OCI-LY1 (cell line): ENCODE results near the gene LHX8.

Experiments used
- EZH2 ChIP-seq: fragments of 200-600 bp; sonication (generic), shearing (Covaris generic); IDR thresholded peaks from 2 replicates; pipeline ENCODE4 v1.8.0; 2017; ENCODE audit warnings: borderline replicate concordance, mixed run types, mild to moderate bottlenecking, antibody characterized with exemption, low read length, moderate library complexity, mixed read lengths
- TF ChIP-seq, protein P1 (sequence below): fragments of 200-600 bp; sonication (generic), shearing (Covaris generic); IDR thresholded peaks from 2 replicates; pipeline ENCODE4 v1.5.1; 2017; ENCODE audit warnings: mild to moderate bottlenecking, antibody characterized with exemption, low read length, moderate library complexity, mixed read lengths

DNA sequence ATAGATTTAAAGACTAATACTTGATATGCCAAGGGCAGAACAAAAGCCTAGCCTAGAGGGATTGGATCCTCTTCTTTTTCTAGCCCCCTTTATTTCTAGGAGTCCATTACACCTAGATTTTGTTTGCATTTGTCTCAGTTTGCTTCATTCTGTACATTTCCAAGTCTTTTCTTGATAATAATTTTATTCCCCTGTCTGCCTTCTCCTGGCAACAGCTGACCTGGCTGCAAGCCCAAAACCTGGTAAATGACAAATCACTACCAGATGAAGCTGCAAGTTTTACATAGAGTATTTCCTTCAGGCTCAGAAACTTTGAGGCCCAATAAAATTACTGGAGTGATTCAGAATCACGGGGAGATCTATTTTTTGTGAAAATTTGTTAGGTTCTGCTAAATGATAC, 36.5 kb upstream of the LHX8 start:
- TF ChIP-seq EZH2: no peak
- TF ChIP-seq, protein P1, sequence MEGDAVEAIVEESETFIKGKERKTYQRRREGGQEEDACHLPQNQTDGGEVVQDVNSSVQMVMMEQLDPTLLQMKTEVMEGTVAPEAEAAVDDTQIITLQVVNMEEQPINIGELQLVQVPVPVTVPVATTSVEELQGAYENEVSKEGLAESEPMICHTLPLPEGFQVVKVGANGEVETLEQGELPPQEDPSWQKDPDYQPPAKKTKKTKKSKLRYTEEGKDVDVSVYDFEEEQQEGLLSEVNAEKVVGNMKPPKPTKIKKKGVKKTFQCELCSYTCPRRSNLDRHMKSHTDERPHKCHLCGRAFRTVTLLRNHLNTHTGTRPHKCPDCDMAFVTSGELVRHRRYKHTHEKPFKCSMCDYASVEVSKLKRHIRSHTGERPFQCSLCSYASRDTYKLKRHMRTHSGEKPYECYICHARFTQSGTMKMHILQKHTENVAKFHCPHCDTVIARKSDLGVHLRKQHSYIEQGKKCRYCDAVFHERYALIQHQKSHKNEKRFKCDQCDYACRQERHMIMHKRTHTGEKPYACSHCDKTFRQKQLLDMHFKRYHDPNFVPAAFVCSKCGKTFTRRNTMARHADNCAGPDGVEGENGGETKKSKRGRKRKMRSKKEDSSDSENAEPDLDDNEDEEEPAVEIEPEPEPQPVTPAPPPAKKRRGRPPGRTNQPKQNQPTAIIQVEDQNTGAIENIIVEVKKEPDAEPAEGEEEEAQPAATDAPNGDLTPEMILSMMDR: no peak
